Measurements from ENCODE around the gene ELMOD1.

ELMOD1 gene

DNA sequence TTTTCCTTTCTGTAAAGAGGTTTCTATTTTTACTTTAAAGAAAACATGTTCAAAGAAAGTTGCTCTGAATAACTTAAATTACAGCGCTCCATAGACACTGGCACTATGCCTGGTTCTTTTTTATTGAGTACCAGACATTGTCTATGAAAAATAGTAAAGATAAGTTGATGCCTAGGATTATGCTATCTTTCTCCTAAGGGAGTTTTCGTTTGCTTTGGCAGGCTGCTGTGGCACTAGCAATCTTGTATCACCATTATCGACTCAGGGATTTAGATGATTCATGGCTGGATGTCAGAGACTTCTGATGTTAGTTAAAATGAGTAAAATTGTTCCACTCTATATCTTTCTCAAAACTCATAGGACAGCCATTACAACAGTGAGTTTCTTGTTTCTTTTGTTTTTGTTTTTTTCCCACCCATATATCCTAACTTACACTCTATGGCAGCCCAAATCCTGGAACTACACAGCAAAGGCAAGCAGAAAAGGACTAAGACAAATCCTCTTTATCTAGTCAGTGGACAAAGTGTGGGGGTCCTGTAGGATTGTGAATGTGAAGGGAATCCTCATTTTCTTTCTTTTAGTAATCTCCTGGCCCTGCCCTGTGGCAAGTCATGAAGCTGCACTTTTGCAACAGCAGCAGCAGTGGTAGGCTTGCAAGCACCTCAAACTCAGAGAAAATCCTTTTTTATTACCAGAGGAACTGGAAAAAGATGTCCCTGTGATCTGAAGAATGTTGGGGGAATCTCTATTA, 100.2 kb downstream of the ELMOD1 start:
- no peak overlapping the region for H3K9ac ChIP-seq (ENCODE audit: low read length)
- H3K56ac ChIP-seq (ENCODE audit: low read length), result no peak overlapping the region
- no peak overlapping the region for H3K4ac ChIP-seq (ENCODE audit: low read depth, low read length)
- no peak overlapping the region for H3K27ac ChIP-seq (ENCODE audit: low read depth, low read length)
- no peaks in the 10 kb centered on the region for H3K79me1 ChIP-seq (ENCODE audit: low read length)
- no peak overlapping the region for H4K8ac ChIP-seq (ENCODE audit: low read depth, low read length)
- H3K4me3 ChIP-seq (ENCODE audit: low read length), result no peak overlapping the region
- no peak overlapping the region for H3K18ac ChIP-seq (ENCODE audit: low read length)
- no peak overlapping the region for H2AK5ac ChIP-seq (ENCODE audit: low read length)
- no peak overlapping the region for H2BK120ac ChIP-seq (ENCODE audit: low read depth, low read length)
- no peak overlapping the region for H2BK15ac ChIP-seq (replicated peaks; ENCODE audit: low read depth)
- H3K4me1 ChIP-seq (ENCODE audit: control insufficient read depth, low read depth, low read length), result no peaks in the 10 kb centered on the region
- H3K4me2 ChIP-seq (ENCODE audit: low read length), result no peak overlapping the region
- H3K23ac ChIP-seq (ENCODE audit: low read length), result no peak overlapping the region
- H2BK5ac ChIP-seq (ENCODE audit: low read length), result no peak overlapping the region
- no peaks in the 10 kb centered on the region for H3K36me3 ChIP-seq (ENCODE audit: control insufficient read depth, insufficient read depth, low read length)
- no peaks in the 10 kb centered on the region for H3K79me2 ChIP-seq (ENCODE audit: control insufficient read depth, insufficient read depth, low read length)
- WGBS (ENCODE audit: extremely low coverage, insufficient coverage, low lambda C conversion rate), result no CpG with 5 or more reads among the region's 3 CpGs
- no peak for DNase-seq
- H4K5ac ChIP-seq (ENCODE audit: low read length), result no peak overlapping the region
- no peaks in the 10 kb centered on the region for H3K27me3 ChIP-seq (ENCODE audit: insufficient read depth, low read length, poor library complexity)

DNA sequence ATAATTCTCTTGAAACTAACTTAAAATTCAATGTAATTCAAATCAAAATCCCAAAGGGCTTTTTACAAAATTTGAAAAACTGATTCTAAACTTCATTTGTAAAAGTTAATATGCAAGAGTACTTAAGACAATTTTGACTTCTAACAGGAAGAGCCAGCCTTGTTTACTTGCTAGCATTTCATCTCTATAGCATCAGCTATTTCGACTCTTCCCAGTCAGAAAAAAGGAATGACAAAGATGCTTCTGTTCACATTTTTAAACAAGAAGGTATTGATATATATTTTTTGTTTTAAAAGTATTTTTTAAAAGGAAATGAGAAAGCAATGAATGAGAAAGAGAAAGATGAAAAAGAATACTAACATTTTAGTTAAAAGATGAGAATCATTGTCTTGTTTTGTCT, 104.5 kb downstream of the ELMOD1 start:
- H4K8ac ChIP-seq (ENCODE audit: low read depth, low read length), result no peak overlapping the region
- no peak overlapping the region for H3K4ac ChIP-seq (ENCODE audit: low read depth, low read length)
- no peak overlapping the region for H3K4me2 ChIP-seq (ENCODE audit: low read length)
- no peak overlapping the region for H4K5ac ChIP-seq (ENCODE audit: low read length)
- no peak overlapping the region for H3K27ac ChIP-seq (ENCODE audit: low read depth, low read length)
- no peak overlapping the region for H3K23ac ChIP-seq (ENCODE audit: low read length)
- H3K4me3 ChIP-seq (ENCODE audit: low read length), result no peak overlapping the region
- H3K79me2 ChIP-seq (ENCODE audit: control insufficient read depth, insufficient read depth, low read length), result no peaks in the 10 kb centered on the region
- no peaks in the 10 kb centered on the region for H3K79me1 ChIP-seq (ENCODE audit: low read length)
- H2BK5ac ChIP-seq (ENCODE audit: low read length), result no peak overlapping the region
- DNase-seq, result peak; percentile 27
- H3K36me3 ChIP-seq (ENCODE audit: control insufficient read depth, insufficient read depth, low read length), result no peaks in the 10 kb centered on the region
- H3K18ac ChIP-seq (ENCODE audit: low read length), result no peak overlapping the region
- no peak overlapping the region for H2AK5ac ChIP-seq (ENCODE audit: low read length)
- WGBS (ENCODE audit: extremely low coverage, insufficient coverage, low lambda C conversion rate), result no CpG with 5 or more reads among the region's 1 CpG
- H2BK15ac ChIP-seq (replicated peaks; ENCODE audit: low read depth), result no peak overlapping the region
- no peaks in the 10 kb centered on the region for H3K27me3 ChIP-seq (ENCODE audit: insufficient read depth, low read length, poor library complexity)
- H3K9ac ChIP-seq (ENCODE audit: low read length), result no peak overlapping the region
- H3K4me1 ChIP-seq (ENCODE audit: control insufficient read depth, low read depth, low read length), result no peaks in the 10 kb centered on the region
- H2BK120ac ChIP-seq (ENCODE audit: low read depth, low read length), result no peak overlapping the region
- H3K56ac ChIP-seq (ENCODE audit: low read length), result no peak overlapping the region

DNA sequence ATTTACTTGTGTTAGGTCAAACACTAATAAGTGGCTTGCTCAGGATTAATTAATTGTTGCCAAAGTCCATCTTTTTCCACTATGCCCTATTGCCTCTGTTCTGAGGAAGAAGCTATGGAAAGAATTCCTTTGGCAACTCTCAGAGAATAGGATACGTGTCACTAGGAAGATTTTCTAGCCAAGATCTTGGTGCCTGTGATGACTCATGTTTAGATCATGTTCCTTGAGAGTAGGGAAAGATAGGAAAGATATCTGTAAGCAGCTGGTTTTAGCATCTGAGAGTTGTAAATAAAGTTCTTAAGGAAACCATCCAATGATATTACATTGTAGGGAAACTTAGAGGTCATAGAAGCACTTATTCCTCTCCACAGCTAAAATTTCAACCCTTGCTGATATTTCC, 105.2 kb downstream of the ELMOD1 start:
- H2BK5ac ChIP-seq (ENCODE audit: low read length), result no peak overlapping the region
- H3K4me2 ChIP-seq (ENCODE audit: low read length), result no peak overlapping the region
- H2BK120ac ChIP-seq (ENCODE audit: low read depth, low read length), result no peak overlapping the region
- H3K27ac ChIP-seq (ENCODE audit: low read depth, low read length), result no peak overlapping the region
- peak; percentile 90 for DNase-seq
- no peaks in the 10 kb centered on the region for H3K4me1 ChIP-seq (ENCODE audit: control insufficient read depth, low read depth, low read length)
- WGBS (ENCODE audit: extremely low coverage, insufficient coverage, low lambda C conversion rate), result no CpG with 5 or more reads among the region's 1 CpG
- no peak overlapping the region for H3K9ac ChIP-seq (ENCODE audit: low read length)
- H2AK5ac ChIP-seq (ENCODE audit: low read length), result no peak overlapping the region
- no peak overlapping the region for H4K8ac ChIP-seq (ENCODE audit: low read depth, low read length)
- no peak overlapping the region for H3K4ac ChIP-seq (ENCODE audit: low read depth, low read length)
- no peaks in the 10 kb centered on the region for H3K27me3 ChIP-seq (ENCODE audit: insufficient read depth, low read length, poor library complexity)
- no peaks in the 10 kb centered on the region for H3K36me3 ChIP-seq (ENCODE audit: control insufficient read depth, insufficient read depth, low read length)
- no peak overlapping the region for H3K56ac ChIP-seq (ENCODE audit: low read length)
- H3K18ac ChIP-seq (ENCODE audit: low read length), result no peak overlapping the region
- no peak overlapping the region for H3K23ac ChIP-seq (ENCODE audit: low read length)
- no peak overlapping the region for H4K5ac ChIP-seq (ENCODE audit: low read length)
- H3K79me2 ChIP-seq (ENCODE audit: control insufficient read depth, insufficient read depth, low read length), result no peaks in the 10 kb centered on the region
- H3K79me1 ChIP-seq (ENCODE audit: low read length), result no peaks in the 10 kb centered on the region
- H3K4me3 ChIP-seq (ENCODE audit: low read length), result no peak overlapping the region
- no peak overlapping the region for H2BK15ac ChIP-seq (replicated peaks; ENCODE audit: low read depth)

DNA sequence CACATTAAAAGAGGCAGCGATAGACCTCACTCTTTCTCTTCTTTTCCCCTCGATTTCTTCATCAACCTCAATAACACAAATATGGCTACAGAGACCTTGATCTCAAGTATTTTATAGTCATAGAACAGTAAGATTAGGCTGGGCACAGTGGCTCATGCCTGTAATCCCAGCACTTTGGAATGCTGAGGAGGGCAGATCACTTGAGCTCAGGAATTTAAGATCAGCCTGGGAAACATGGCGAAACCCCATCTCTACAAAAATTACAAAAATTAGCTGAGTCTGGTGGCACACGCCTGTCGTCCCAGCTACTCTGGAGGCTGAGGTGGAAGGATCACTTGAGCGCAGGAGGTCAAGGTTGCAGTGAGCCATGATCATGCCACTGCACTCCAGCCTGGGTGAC, 106.3 kb downstream of the ELMOD1 start:
- no CpG with 5 or more reads among the region's 6 CpGs for WGBS (ENCODE audit: extremely low coverage, insufficient coverage, low lambda C conversion rate)

DNA sequence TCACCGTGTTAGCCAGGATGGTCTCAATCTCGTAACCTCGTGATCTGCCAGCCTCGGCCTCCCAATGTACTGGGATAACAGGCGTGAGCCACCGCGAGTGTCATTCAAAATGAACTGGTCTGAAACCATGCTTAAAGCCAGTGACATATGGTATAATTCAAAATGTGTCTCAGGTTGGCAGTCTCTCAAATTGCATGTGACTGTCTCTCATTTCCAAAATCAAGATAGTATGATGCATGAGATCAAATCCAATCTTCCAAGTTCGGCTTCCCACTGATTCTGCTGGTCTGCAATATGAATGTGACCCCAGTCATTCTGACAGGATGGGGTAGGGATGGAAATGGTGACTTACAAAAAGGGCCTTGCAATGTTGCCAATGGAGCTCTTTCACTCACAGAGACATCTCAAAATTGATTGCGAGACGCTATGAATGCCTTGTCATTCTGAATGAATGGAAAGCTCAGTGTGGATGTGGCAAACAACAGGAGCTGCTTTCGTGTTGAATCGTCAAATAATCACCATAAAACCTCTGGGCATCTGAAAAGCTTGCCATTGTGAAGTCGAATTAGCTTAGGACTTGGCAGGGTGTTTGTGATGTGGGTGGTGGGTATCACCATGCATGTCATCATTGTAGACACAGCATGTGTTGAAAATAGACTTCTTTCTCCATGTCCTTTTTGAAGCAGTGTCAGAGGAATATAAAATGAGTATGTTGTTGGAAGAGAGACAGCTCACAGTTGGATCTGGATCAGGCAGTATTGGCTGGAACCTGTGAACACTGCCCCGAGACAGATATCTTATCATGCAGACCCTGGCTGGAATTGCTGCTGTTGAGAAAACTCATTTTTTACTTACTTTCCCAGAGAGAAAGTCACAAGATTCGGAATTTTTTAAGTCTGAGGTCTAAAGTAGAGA, 108.7 kb downstream of the ELMOD1 start:
- Histone ChIP-seq H4K8ac (ENCODE audit: low read depth, low read length) (no peak overlapping the region), H3K4me3 (ENCODE audit: low read length) (no peak overlapping the region), H3K27ac (ENCODE audit: low read depth, low read length) (no peak overlapping the region), H3K18ac (ENCODE audit: low read length) (no peak overlapping the region), H3K56ac (ENCODE audit: low read length) (no peak overlapping the region), H3K9ac (ENCODE audit: low read length) (no peak overlapping the region), H3K4me2 (ENCODE audit: low read length) (no peak overlapping the region), H2AK5ac (ENCODE audit: low read length) (no peak overlapping the region), H2BK15ac (replicated peaks; ENCODE audit: low read depth) (no peak overlapping the region), H3K79me1 (ENCODE audit: low read length) (no peaks in the 10 kb centered on the region), H3K79me2 (ENCODE audit: control insufficient read depth, insufficient read depth, low read length) (no peaks in the 10 kb centered on the region), H2BK120ac (ENCODE audit: low read depth, low read length) (no peak overlapping the region), H3K36me3 (ENCODE audit: control insufficient read depth, insufficient read depth, low read length) (no peaks in the 10 kb centered on the region), H3K23ac (ENCODE audit: low read length) (no peak overlapping the region), H2BK5ac (ENCODE audit: low read length) (no peak overlapping the region), H4K5ac (ENCODE audit: low read length) (no peak overlapping the region), H3K27me3 (ENCODE audit: insufficient read depth, low read length, poor library complexity) (no peaks in the 10 kb centered on the region), H3K4ac (ENCODE audit: low read depth, low read length) (no peak overlapping the region), H3K4me1 (ENCODE audit: control insufficient read depth, low read depth, low read length) (no peaks in the 10 kb centered on the region)
- DNase-seq, result no peak
- WGBS (ENCODE audit: extremely low coverage, insufficient coverage, low lambda C conversion rate), result no CpG with 5 or more reads among the region's 15 CpGs

More for the DNA sequence above, 106.3 kb downstream of the ELMOD1 start:
- no peaks in the 10 kb centered on the region for H3K36me3 ChIP-seq (ENCODE audit: control insufficient read depth, insufficient read depth, low read length)
- H3K9ac ChIP-seq (ENCODE audit: low read length), result no peak overlapping the region
- H4K5ac ChIP-seq (ENCODE audit: low read length), result no peak overlapping the region
- H3K79me1 ChIP-seq (ENCODE audit: low read length), result no peaks in the 10 kb centered on the region
- no peak overlapping the region for H2BK120ac ChIP-seq (ENCODE audit: low read depth, low read length)
- H4K8ac ChIP-seq (ENCODE audit: low read depth, low read length), result no peak overlapping the region
- H3K23ac ChIP-seq (ENCODE audit: low read length), result no peak overlapping the region
- H3K27me3 ChIP-seq (ENCODE audit: insufficient read depth, low read length, poor library complexity), result no peaks in the 10 kb centered on the region
- H3K4ac ChIP-seq (ENCODE audit: low read depth, low read length), result no peak overlapping the region
- H2BK5ac ChIP-seq (ENCODE audit: low read length), result no peak overlapping the region
- H3K4me1 ChIP-seq (ENCODE audit: control insufficient read depth, low read depth, low read length), result no peaks in the 10 kb centered on the region
- no peak overlapping the region for H3K4me3 ChIP-seq (ENCODE audit: low read length)
- H3K27ac ChIP-seq (ENCODE audit: low read depth, low read length), result no peak overlapping the region
- no peak overlapping the region for H3K18ac ChIP-seq (ENCODE audit: low read length)
- H3K56ac ChIP-seq (ENCODE audit: low read length), result no peak overlapping the region
- no peaks in the 10 kb centered on the region for H3K79me2 ChIP-seq (ENCODE audit: control insufficient read depth, insufficient read depth, low read length)
- no peak overlapping the region for H2BK15ac ChIP-seq (replicated peaks; ENCODE audit: low read depth)
- H2AK5ac ChIP-seq (ENCODE audit: low read length), result no peak overlapping the region
- DNase-seq, result no peak
- no peak overlapping the region for H3K4me2 ChIP-seq (ENCODE audit: low read length)
